Epithelial cell of proximal tubule (primary cell): ENCODE measurements around the gene MCF2L. TPM values are rescaled to one million over a fixed set of nuclear protein-coding genes. Genes with fewer than 3 reads are reported as not detected.

Source experiments
- DNase-seq: peaks from one replicate; pipeline ENCODE4 v3.0.0-alpha.2; 2011; ENCODE audit warnings: low read depth
- H3K4me3 ChIP-seq: 2 replicates; pipeline ENCODE4 v1.5.1; 2011; ENCODE audit warnings: low read depth, mild to moderate bottlenecking, low read length
- total RNA-seq: library from RNA; depleted of rRNA; stranded (reverse); fragments of >200 nt; gene quantifications from 2 replicates; pipeline ENCODE4 v1.2.3, GENCODE V29; 2015
- TF ChIP-seq, protein P1 (sequence below): conservative IDR thresholded peaks from 2 replicates; pipeline ENCODE4 v1.5.1; 2012; ENCODE audit warnings: low read depth, mild to moderate bottlenecking, low read length

Gene MCF2L
- total RNA-seq, 1 donor from 2014 or later = 10.8 TPM

DNA sequence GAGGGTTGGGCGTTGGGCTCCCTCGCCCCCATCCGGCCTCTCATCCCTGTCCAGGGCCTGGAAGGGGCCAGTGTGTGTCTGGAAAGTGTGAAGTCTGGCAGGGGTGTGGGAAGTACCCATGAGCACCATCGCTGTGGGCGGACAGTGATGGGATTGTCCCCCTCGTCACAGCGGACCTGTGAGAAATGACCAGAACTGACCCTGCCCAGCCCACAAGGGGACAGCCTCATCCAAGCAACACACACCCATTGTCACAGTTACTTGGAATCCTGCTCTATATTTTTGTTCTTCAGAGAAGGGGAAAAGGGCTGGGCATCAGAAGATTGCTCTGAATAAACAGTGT, 18.6 kb downstream of the MCF2L start:
- DNase-seq = no peak
- TF ChIP-seq, protein P1, sequence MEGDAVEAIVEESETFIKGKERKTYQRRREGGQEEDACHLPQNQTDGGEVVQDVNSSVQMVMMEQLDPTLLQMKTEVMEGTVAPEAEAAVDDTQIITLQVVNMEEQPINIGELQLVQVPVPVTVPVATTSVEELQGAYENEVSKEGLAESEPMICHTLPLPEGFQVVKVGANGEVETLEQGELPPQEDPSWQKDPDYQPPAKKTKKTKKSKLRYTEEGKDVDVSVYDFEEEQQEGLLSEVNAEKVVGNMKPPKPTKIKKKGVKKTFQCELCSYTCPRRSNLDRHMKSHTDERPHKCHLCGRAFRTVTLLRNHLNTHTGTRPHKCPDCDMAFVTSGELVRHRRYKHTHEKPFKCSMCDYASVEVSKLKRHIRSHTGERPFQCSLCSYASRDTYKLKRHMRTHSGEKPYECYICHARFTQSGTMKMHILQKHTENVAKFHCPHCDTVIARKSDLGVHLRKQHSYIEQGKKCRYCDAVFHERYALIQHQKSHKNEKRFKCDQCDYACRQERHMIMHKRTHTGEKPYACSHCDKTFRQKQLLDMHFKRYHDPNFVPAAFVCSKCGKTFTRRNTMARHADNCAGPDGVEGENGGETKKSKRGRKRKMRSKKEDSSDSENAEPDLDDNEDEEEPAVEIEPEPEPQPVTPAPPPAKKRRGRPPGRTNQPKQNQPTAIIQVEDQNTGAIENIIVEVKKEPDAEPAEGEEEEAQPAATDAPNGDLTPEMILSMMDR = no peak
- no peak overlapping the region for H3K4me3 ChIP-seq

DNA sequence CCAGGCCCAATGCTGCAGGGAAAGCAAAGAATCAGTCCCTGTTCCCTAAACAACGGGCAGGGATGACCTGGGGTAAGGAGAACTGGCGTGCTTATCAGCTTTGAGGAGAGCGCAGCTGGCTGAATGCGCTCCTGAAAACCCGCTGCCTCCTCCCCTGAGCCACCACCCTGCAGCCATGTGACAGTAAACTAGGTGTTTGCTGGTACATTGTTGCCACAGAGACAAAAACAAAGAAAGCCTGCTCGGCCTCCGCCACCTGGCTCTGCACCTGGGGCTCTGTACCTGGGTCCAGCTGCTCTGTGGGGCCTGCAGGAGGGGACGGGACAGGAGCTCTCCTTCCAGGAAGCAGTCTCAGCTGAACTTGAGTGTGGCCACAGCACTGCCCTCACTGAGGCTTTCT, 21.8 kb downstream of the MCF2L start:
- TF ChIP-seq, protein P1 = no peak
- no peak overlapping the region for H3K4me3 ChIP-seq
- no peak for DNase-seq

DNA sequence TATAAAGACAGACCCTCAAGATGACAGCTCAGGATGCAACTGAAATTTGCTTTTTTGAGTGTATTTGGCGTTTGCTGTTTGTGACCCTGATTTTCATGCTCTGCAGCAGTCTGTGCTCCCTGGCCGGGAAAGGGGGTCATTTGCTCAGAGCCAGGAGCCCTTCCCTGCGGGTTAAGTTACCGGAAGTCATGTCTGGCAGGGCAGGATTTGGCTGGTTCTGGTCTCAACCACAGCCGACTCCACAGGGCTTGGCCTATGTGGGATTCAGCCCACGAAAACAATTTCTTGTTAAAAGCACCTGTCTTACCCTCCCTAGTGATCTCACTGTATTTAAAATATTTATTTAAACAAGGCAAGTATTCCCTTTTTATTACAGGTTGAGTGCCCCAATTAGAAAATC, 22.6 kb downstream of the MCF2L start:
- no peak for DNase-seq
- H3K4me3 ChIP-seq = no peak overlapping the region
- TF ChIP-seq, protein P1 = no peak

DNA sequence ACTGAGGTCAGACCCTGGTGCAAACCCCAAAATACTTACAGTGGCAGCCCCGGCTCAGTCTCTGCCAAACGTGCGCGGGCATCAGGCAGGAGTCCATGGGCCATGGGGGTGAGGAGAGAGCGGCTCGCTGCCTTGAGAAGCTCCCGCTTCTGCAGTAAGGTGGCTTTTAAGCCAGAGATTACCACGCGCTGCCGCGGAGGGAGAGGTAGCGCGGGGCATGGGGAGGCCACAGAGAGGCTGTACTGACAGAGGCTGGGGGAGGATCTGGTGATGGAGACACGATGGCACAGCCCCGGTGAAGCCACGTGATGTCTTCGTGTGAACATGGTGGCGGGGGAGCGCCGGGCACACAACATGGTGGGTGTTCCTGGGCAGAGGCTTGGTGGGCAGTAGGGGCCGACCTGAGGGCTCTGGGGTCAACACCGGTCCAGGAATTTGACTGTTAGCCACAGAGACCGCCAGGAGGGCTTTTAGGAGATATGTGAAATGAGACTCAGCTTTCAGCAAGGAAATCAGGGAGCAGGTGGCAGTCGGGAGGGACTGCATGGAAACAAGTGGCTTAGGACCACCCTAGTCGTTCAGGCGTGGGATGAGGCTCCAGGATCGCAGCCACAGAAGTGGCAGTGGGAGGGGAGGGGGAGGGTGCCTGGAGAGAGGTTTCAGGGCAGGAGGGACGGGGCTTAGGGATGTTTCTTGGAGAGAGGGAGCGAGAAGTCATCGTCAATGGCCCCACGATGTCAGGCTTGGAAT, 24.1 kb downstream of the MCF2L start:
- DNase-seq = no peak

DNA sequence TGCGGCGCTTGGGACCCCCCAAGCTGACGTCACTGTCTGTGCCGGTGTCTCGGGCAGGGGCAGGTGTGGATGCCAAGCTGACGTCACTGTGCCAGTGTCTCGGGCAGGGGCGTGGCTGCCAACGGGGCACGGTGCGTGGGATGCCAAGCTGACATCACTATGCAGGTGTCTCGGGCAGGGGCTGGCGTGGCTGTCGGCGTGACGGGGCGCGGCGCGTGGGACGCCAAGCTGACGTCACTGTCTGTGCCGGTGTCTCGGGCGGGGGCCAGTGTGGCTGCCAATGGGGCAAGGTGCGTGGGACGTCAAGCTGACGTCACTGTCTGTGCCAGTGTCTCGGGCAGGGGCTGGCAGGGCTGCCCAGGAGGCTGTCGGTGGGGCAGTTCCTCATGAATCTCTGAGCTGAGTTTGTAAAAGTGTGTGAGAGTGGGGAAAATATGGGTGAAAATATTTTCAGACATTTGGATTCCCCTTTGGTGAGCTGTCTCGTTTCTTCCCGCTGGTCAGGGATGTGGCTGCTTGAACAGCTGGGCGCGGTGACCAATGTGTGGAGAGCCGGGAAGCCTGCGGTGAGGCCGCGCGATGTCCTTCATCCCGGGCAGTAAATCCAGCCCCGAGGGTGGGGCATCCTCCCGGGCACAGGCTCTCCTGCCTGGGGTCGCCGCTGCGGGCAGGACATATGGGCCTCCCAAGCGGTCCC, 25.2 kb downstream of the MCF2L start:
- DNase-seq = no peak
- TF ChIP-seq, protein P1 = no peak
- H3K4me3 ChIP-seq = no peak overlapping the region

More for the DNA sequence above, 24.1 kb downstream of the MCF2L start:
- H3K4me3 ChIP-seq = no peak overlapping the region
- TF ChIP-seq, protein P1 = no peak

DNA sequence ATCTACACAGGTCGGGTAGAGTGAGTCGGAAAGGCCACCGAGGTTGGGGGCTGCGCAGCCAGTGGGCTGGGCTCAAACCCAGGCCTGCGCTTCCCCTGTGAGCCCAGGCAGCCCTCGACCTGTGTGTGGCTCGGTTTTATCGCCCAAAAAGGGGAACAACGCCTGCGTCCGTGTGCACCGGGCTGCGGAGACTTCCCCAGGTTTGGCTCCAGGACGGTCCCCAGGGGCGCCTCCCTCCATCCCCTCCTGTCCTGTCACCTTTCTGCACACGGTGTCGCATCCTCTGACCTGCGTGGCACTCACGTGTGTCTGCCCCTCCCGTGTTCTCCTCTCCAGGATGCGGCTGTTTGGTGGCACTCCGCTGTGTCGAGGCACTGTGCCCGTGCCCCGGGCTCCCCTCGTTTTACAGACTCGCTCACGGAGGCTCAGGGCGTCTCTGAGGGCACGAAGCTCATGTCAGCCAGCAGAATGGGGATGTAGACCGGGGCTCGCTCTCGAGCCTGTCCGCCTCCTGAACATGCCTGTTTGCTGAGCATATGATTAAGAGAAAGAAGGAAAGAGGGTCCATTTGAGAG, 25.9 kb downstream of the MCF2L start:
- DNase-seq = no peak
- TF ChIP-seq, protein P1 = no peak
- no peak overlapping the region for H3K4me3 ChIP-seq
